Daoy (cell line): ENCODE measurements around the gene ALKBH6. TPM values are rescaled to one million over a fixed set of nuclear protein-coding genes. Genes with fewer than 3 reads are reported as not detected.
"Not testable (repeated sequence)": the region's sequence is repeated elsewhere in the genome, so short reads cannot be mapped to it uniquely, and the experiment has no call there.

ENCODE experiments used
- DNase-seq: peaks from one replicate; pipeline ENCODE4 v3.0.0-alpha.2; 2015; ENCODE audit warnings: low read depth
- total RNA-seq: library from RNA; depleted of rRNA; stranded (reverse); fragments of >200 nt; shearing (Covaris generic); gene quantifications from 2 replicates; pipeline ENCODE4 v1.2.3, GENCODE V29; 2014; rRNA removed

Gene ALKBH6
- total RNA-seq: 15.4 and 32.2 TPM in 2 replicates

- DNase-seq: peak; percentile 100
Measured at GRCh38 chr19:36014012-36014924, at the start of gene ALKBH6. TSS of gene ALKBH6 (minus strand) at chr19:36014213. CDS start at chr19:36013397, 816 bp downstream.

GRCh38 chr19:36061367-36061766 lies 47.4 kb upstream of the ALKBH6 start:
- no peak for DNase-seq

GRCh38 chr19:36060430-36060829 lies 46.4 kb upstream of the ALKBH6 start:
- DNase-seq: peak; percentile 46

- no peak for DNase-seq
Measured at GRCh38 chr19:36059180-36059910, 45.3 kb upstream of the ALKBH6 start.

- no peak for DNase-seq
Measured at GRCh38 chr19:36058481-36059179, 44.6 kb upstream of the ALKBH6 start.

- DNase-seq: peak; percentile 97
Measured at GRCh38 chr19:36054733-36055686, 41.0 kb upstream of the ALKBH6 start, which contains the start of gene WDR62. TSS of gene WDR62 (plus strand) at chr19:36054897. CDS start at chr19:36054972, 75 bp downstream.

- peak; percentile 100 for DNase-seq
Measured at GRCh38 chr19:36054119-36054732, 40.2 kb upstream of the ALKBH6 start, which contains the start of gene THAP8. TSS of gene THAP8 (minus strand) at chr19:36054285. CDS start at chr19:36054217, 68 bp downstream.

GRCh38 chr19:36051637-36052036 lies 37.6 kb upstream of the ALKBH6 start:
- no peak for DNase-seq

- no peak for DNase-seq
Measured at GRCh38 chr19:36051236-36051635, 37.2 kb upstream of the ALKBH6 start.

GRCh38 chr19:36049080-36049698 lies 35.2 kb upstream of the ALKBH6 start:
- peak; percentile 52 for DNase-seq

- DNase-seq: no peak
Measured at GRCh38 chr19:36047835-36048234, 33.8 kb upstream of the ALKBH6 start.

GRCh38 chr19:36046443-36047050 lies 32.5 kb upstream of the ALKBH6 start:
- DNase-seq: no peak

- DNase-seq: no peak
Measured at GRCh38 chr19:36043952-36044351, 29.9 kb upstream of the ALKBH6 start.

GRCh38 chr19:36041831-36042230 lies 27.8 kb upstream of the ALKBH6 start:
- DNase-seq: no peak

- DNase-seq: not testable (repeated sequence)
Measured at GRCh38 chr19:36041092-36041491, 27.1 kb upstream of the ALKBH6 start.

GRCh38 chr19:36040495-36040894 lies 26.5 kb upstream of the ALKBH6 start:
- DNase-seq: no peak

- peak; percentile 74 for DNase-seq
Measured at GRCh38 chr19:36032251-36033104, 18.5 kb upstream of the ALKBH6 start, which contains the start of gene CLIP3. TSS of gene CLIP3 (minus strand) at chr19:36032873. CDS start at chr19:36032357, 516 bp downstream.

- no peak for DNase-seq
Measured at GRCh38 chr19:36031308-36031707, 17.3 kb upstream of the ALKBH6 start.
